GM18498 (cell line): Measurements from ENCODE around the gene SNRPN.
"Not testable (repeated sequence)": the region's sequence is repeated elsewhere in the genome, so short reads cannot be mapped to it uniquely, and the experiment has no call there.

Source experiments
- ATAC-seq: cut with Tn5 transposase; IDR thresholded peaks from one replicate; pipeline ENCODE4 v1.9.1; 2021; ENCODE audit warnings: mild to moderate bottlenecking, moderate library complexity; ENCODE audit not compliant: unreplicated experiment

The SNRPN gene

GRCh38 chr15:24966364-24967103 lies 11.7 kb downstream of the SNRPN start:
- ATAC-seq = no peak

DNA sequence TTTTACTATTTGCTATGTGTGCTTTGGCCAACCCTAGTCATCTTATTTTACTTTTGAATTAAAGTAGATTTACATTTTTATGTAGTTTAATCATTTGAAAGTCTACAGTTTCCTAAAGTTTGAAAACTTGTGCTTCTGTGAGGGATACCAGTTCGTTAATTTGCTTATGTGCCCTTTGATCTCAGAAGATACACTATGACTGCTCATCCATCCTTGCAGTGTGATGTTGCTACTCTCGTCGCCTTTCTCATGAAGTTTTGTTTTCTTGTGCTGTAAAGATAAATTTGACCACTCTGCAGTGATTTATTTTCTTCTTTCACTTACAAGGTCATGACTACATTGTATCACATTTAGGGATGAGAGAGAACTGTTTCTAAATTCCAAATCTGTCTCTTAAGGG lies 16.3 kb downstream of the SNRPN start:
- no peak for ATAC-seq

DNA sequence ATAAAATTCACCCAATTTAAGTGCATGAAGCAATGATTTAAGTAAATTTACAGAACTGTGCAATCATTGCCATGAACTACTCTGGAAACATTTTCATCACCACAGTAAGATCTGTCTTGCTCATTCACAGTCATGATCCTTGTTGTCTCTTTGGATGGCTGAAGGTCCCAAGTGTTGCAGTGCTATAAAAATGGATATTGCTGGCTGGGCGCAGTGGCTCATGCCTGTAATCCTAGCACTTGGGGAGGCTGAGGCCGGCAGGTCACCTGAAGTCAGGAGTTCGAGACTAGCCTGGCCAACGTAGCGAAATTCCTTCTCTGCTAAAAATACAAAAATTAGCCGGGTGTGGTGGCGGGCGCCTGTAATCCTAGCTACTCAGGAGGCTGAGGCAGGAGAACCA lies 17.0 kb downstream of the SNRPN start:
- no peak for ATAC-seq

GRCh38 chr15:24972707-24973106 lies 17.9 kb downstream of the SNRPN start:
- not testable (repeated sequence) for ATAC-seq

GRCh38 chr15:24976932-24977331 lies 22.1 kb downstream of the SNRPN start:
- no peak for ATAC-seq

- ATAC-seq = no peak
Observed at GRCh38 chr15:24977686-24978085, 22.9 kb downstream of the SNRPN start.

- no peak for ATAC-seq
Observed at GRCh38 chr15:24985224-24985623, 30.4 kb downstream of the SNRPN start.

DNA sequence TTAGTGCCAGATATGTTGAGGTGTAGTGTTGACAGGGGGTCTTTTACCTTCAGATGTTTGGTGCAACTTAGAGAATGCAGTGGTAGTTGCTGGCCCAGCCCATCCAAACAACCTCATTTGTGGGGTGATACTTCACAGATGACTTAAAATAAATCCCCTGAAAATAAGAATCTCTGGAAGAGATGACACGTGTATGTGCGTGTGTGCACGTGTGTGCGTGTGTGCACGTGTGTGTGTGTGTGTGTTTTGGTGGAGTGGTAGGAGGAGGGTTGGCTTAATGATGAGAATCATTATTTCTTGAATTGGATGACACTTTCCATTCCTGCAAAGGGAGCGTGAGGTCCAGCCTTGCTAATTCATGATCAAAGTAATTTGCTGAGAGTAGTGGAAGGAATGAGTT lies 31.9 kb downstream of the SNRPN start:
- ATAC-seq = no peak

DNA sequence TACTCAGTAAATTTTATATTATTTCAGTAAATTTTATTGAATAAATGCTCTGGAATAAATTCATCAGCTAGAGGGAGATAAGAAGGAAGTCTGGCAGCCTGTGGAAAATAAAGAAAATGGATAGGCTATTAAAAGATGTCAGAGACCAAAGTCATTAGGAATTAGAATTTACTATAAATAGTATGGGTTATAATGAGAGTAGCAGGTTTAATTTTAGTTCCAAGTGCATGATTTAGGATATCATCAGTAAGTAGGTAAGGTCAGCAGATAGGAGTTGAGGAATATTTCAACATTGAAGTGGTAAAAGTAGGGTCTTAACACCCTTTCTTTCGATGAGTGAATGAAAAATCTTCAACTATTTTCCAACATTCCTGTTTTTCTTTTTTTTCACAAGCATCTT lies 64.6 kb downstream of the SNRPN start:
- no peak for ATAC-seq

DNA sequence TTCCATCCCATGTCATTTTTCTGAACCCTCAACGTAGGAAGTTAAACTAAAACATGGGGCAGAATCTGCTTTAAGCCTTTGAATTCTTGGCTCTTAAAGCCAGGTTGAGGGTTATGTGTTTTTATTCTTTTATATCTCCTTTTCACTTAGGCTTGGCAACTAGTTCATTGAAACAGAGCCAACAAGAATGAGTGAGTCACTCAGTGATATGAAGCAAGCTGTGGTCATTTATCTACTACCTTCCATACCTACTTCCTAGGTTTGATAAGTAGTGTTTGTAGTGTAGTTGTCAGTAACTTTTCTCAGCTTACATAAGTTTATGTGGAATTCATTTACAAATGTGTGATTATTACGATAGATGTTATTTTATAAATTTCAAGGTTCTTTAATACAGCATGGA lies 67.4 kb downstream of the SNRPN start:
- ATAC-seq = no peak
